Stomach (tissue), 9 donors: ENCODE measurements around the gene F10. TPM values are rescaled to one million over a fixed set of nuclear protein-coding genes. Genes with fewer than 3 reads are reported as not detected.

Source experiments
- DNase-seq, 2 donors: peaks; one replicate each; pipeline versions ENCODE4 v3.0.0 to v3.0.0-alpha.2; 2013 to 2019
- H3K27ac ChIP-seq, 5 donors: fragments of 200-600 bp in 4 of 5; sonication (generic) in 4 of 5; one replicate each; pipeline ENCODE4 v1.5.1; 2013 to 2019; ENCODE audit warnings: mild to moderate bottlenecking in 1 of 5, moderate library complexity in 1 of 5
- H3K27me3 ChIP-seq, 3 donors: fragments of 200-600 bp; sonication (generic); one replicate each; pipeline ENCODE4 v1.5.1; 2017 to 2019; ENCODE audit warnings: mixed run types in 1 of 3
- H3K36me3 ChIP-seq, 4 donors: fragments of 200-600 bp; sonication (generic); 1 replicate in 3 of 4; 2 replicates in 1 of 4; pipeline ENCODE4 v1.5.1; 2016 to 2019
- H3K4me1 ChIP-seq, 4 donors: fragments of 200-600 bp; sonication (generic); one replicate each; pipeline ENCODE4 v1.5.1; 2016 to 2019
- H3K4me3 ChIP-seq, 4 donors: fragments of 200-600 bp; sonication (generic) in 3 of 4; one replicate each; pipeline ENCODE4 v1.5.1; 2016 to 2019; ENCODE audit warnings: mild to moderate bottlenecking in 1 of 4
- H3K9me3 ChIP-seq, 4 donors: fragments of 200-600 bp; sonication (generic); one replicate each; pipeline ENCODE4 v1.5.1; 2016 to 2019
- CTCF ChIP-seq, 7 experiments: fragments of 450-650 bp in 4 of 7; fragments of 200-600 bp in 3 of 7; sonication (generic) in 3 of 7; IDR thresholded peaks; one replicate each; pipeline ENCODE4 v1.5.1; 2016 to 2019; ENCODE audit warnings: antibody characterized with exemption in 7 of 7, control low read depth in 2 of 7, mild to moderate bottlenecking in 1 of 7
- EP300 ChIP-seq: sonication (generic); formaldehyde crosslinking; IDR thresholded peaks from one replicate; pipeline ENCODE4 v1.6.1; 2017; ENCODE audit warnings: antibody characterized with exemption
- POLR2A ChIP-seq, 4 donors: fragments of 450-650 bp; IDR thresholded peaks; one replicate each; pipeline ENCODE4 v1.6.1; 2016; ENCODE audit warnings: antibody characterized with exemption in 4 of 4, control low read depth in 2 of 4, mild to moderate bottlenecking in 1 of 4, moderate library complexity in 1 of 4
- POLR2AphosphoS5 ChIP-seq, 3 donors: sonication (generic); formaldehyde crosslinking; IDR thresholded peaks; one replicate each; pipeline ENCODE4 v1.6.1; 2016; ENCODE audit warnings: antibody characterized with exemption in 3 of 3
- WGBS, 5 donors: extraction: QIAGEN DNeasy Blood & Tissue Kit in 3 of 5; methylation state at CpG; one replicate each; pipeline versions ENCODE4 v1.1.5 to v1.1.7; 2013 to 2018; 5-methylcytosine and 5-hydroxymethylcytosine counted together
- intact Hi-C: fragments of 100-400 bp; cut with DNase I; formaldehyde crosslinking; loops from one replicate; pipeline ENCODE4 v1.15.1; 2023; ENCODE audit warnings: low total_unique reads
- polyA plus RNA-seq, 3 donors: library from polyadenylated mRNA; stranded (reverse); fragments of 200-250 nt; gene quantifications; one replicate each; pipeline ENCODE4 v1.2.3, GENCODE V29; 2013
- total RNA-seq, 5 donors: library from RNA; depleted of rRNA; stranded (reverse); fragments of >200 nt; gene quantifications; one replicate each; pipeline versions ENCODE4 v1.1.0 to v1.2.3, GENCODE V29; 2014 to 2016
- donor health status: healthy with polysubstance abuse.
- donor health status: Bipolar disorder and iron deficiency.
- donor health status: healthy.

F10 gene
- total and polyA plus RNA-seq, 8 donors: 0.45 to 14.9 (median 3.3) TPM; not detected in 2

DNA sequence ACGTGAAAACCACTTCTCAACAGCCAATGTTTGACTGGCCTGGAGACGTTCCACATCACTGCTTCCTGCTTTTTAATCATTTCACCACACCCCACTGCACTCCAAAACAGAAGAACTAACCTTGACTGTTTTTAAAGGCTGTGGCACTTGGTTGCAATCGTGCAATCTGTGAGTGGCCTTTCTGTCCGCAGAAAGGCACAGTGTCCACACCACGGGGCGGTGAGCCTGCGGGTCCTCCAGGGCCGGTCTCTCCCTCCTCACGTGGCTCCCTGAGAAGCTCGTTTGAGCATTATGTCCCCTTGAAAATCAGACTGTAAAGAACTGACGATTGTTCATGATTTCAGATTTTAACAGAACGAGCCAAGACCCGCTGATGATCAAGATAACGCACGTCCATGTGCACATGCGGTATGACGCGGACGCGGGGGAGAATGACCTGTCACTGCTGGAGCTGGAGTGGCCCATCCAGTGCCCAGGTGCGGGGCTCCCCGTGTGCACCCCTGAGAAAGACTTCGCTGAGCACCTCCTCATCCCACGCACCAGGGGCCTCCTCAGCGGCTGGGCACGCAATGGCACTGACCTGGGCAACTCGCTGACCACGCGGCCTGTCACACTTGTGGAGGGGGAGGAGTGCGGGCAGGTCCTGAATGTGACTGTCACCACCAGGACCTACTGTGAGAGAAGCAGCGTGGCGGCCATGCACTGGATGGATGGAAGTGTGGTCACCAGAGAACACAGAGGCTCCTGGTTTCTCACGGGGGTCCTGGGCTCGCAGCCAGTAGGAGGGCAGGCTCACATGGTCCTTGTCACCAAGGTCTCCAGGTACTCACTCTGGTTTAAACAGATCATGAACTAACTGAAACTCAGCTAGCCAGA, 48.9 kb downstream of the F10 start:
- no peak for DNase-seq
- Histone ChIP-seq H3K27ac (peak overlapping the region in 4 of 5 donors; percentile 7 to 65 (median 32)), H3K4me1 (peaks cover 12 to 29% (median 19%) of the 10 kb centered on the region in 4 donors), H3K36me3 (peaks cover 19 to 78% (median 51%) of the 10 kb centered on the region in 4 donors), H3K4me3 (no peak overlapping the region), H3K9me3 (peaks cover 0 to 5% (median 0%) of the 10 kb centered on the region in 4 donors), H3K27me3 (no peaks in the 10 kb centered on the region)
- WGBS, 5 donors: 48 to 77% (median 68%) methylated on average over 31 to 34 of the region's 34 CpGs
- TF ChIP-seq POLR2A (IDR thresholded peaks at IDR 0.05): no peak
- TF ChIP-seq POLR2AphosphoS5 (IDR thresholded peaks at IDR 0.05): no peak
- TF ChIP-seq EP300: no peak
- TF ChIP-seq CTCF (IDR thresholded peaks at IDR 0.05): no peak
- intact Hi-C loops: no loop called here

GRCh38 chr13:113172419-113172926, 49.9 kb downstream of the F10 start:
- Histone ChIP-seq H3K27me3 (no peaks in the 10 kb centered on the region), H3K4me3 (no peak overlapping the region), H3K27ac (no peak overlapping the region), H3K36me3 (peaks cover 29 to 88% (median 61%) of the 10 kb centered on the region in 4 donors), H3K4me1 (peaks cover 12 to 29% (median 19%) of the 10 kb centered on the region in 4 donors), H3K9me3 (peaks cover 0 to 5% (median 0%) of the 10 kb centered on the region in 4 donors)
- TF ChIP-seq POLR2A (IDR thresholded peaks at IDR 0.05): no peak
- TF ChIP-seq EP300: no peak
- TF ChIP-seq CTCF (IDR thresholded peaks at IDR 0.05): no peak
- TF ChIP-seq POLR2AphosphoS5 (IDR thresholded peaks at IDR 0.05): no peak
- WGBS, 5 donors: 59 to 91% (median 77%) methylated on average over 4 to 13 of the region's 13 CpGs
- DNase-seq: no peak
- intact Hi-C loops: no loop called here

DNA sequence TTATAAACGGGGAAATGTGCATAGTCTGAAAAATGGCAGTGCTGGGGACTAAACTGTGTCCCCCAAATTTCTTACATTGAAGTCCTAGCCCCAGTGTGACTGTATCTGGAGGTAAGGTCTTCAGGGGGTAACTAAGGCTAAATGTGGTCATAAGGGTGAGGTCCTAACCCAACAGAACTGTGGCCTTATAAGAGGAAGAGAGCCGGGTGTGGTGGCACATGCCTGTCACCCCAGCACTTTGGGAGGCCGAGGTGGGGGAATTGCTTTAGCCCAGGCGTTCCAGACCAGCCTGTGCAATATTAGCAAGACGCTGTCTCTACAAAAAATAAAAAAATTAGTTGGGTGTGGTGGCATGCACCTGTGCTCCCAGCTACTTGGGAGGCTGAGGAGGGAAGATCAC, 53.7 kb downstream of the F10 start:
- TF ChIP-seq POLR2A (IDR thresholded peaks at IDR 0.05): no peak
- no peak for TF ChIP-seq CTCF (IDR thresholded peaks at IDR 0.05)
- TF ChIP-seq EP300: no peak
- TF ChIP-seq POLR2AphosphoS5 (IDR thresholded peaks at IDR 0.05): no peak
- H3K27me3 ChIP-seq: no peaks in the 10 kb centered on the region
- H3K27ac ChIP-seq: no peak overlapping the region
- WGBS, 5 donors: 66 to 85% (median 67%) methylated on average over 5 of the region's 5 CpGs
- H3K9me3 ChIP-seq: no peaks in the 10 kb centered on the region
- H3K4me1 ChIP-seq: peaks cover 5 to 17% (median 14%) of the 10 kb centered on the region in 4 donors
- H3K36me3 ChIP-seq: peaks cover 64 to 98% (median 89%) of the 10 kb centered on the region in 4 donors
- no peak overlapping the region for H3K4me3 ChIP-seq
- DNase-seq: no peak
- intact Hi-C loops: no loop called here

DNA sequence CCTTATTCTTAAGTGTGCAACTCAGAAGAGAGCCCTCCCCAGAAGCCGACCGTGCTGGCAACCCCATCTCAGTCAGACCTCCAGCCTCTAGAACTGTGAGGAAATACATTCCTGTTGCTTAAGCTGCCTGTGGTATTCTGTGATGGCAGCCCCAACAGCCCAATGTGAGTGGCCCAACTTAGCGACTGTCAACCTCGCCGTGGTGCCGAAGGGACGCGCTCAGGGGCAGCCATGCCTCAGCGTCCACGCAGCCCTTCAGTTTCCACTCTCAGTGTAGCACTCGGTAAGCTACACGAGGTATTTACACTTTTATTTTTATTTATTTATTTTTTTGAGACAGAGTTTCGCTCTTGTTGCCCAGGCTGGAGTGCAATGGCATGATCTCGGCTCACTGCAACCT, 54.2 kb downstream of the F10 start:
- DNase-seq: no peak
- Histone ChIP-seq H3K9me3 (no peaks in the 10 kb centered on the region), H3K4me3 (no peak overlapping the region), H3K27ac (no peak overlapping the region), H3K4me1 (peaks cover 5 to 12% (median 9%) of the 10 kb centered on the region in 4 donors), H3K36me3 (peaks cover 65 to 98% (median 89%) of the 10 kb centered on the region in 4 donors), H3K27me3 (no peaks in the 10 kb centered on the region)
- intact Hi-C loops: no loop called here
- no peak for TF ChIP-seq POLR2AphosphoS5 (IDR thresholded peaks at IDR 0.05)
- TF ChIP-seq CTCF (IDR thresholded peaks at IDR 0.05): no peak
- TF ChIP-seq EP300: no peak
- TF ChIP-seq POLR2A (IDR thresholded peaks at IDR 0.05): no peak
- WGBS, 5 donors: 95 to 99% (median 97%) methylated on average over 14 of the region's 14 CpGs
